Measurements from ENCODE around the gene NUCB2. TPM values are rescaled to one million over a fixed set of nuclear protein-coding genes. Genes with fewer than 3 reads are reported as not detected.

Gene NUCB2
- polyA plus RNA-seq, 1 donor (not counting 4 experiments of a cell fraction or from before 2014, with no cell fraction given): 44.2 TPM

- no peaks in the 10 kb centered on the region for H3K9me3 ChIP-seq (ENCODE audit: control insufficient read depth, low read depth, low read length)
- H3K79me2 ChIP-seq (ENCODE audit: control insufficient read depth, insufficient read depth, low read length): no peaks in the 10 kb centered on the region
- H3K4me3 ChIP-seq (ENCODE audit: control insufficient read depth in 2 of 3, extremely low read depth in 1 of 3, insufficient read depth in 2 of 3, low read depth in 1 of 3, low read length in 3 of 3): no peak overlapping the region
- H3K36me3 ChIP-seq (ENCODE audit: control insufficient read depth in 2 of 2, extremely low read depth in 1 of 2, insufficient read depth in 2 of 2, low read length in 2 of 2): no peaks in the 10 kb centered on the region
- H3K4me1 ChIP-seq (ENCODE audit: control insufficient read depth, extremely low read depth, insufficient read depth, low read length): peaks cover 12% of the 10 kb centered on the region
- no peaks in the 10 kb centered on the region for H3K27me3 ChIP-seq (ENCODE audit: control insufficient read depth, extremely low read depth, insufficient read depth, low read length)
- TF ChIP-seq EZH2 (IDR thresholded peaks at IDR 0.05; ENCODE audit: low read length): no peak
- TF ChIP-seq CTCF (optimal IDR thresholded peaks at IDR 0.05 in 1 of 3, IDR thresholded peaks at IDR 0.05 in 1 of 3, conservative IDR thresholded peaks at IDR 0.05 in 1 of 3; ENCODE audit: extremely low read depth in 1 of 3, insufficient read depth in 2 of 3, low read length in 3 of 3): no peak
- no peak for DNase-seq (ENCODE audit: low read depth, low spot score)
- dilution Hi-C loops (cut with MboI; ENCODE audit: extremely low pct_ligation_motif_present, low sequenced_read_pairs): no loop called here
- H2AFZ ChIP-seq (ENCODE audit: control insufficient read depth, low read length): no peak overlapping the region
- FAIRE-seq: peak; percentile 73
- H3K4me2 ChIP-seq (ENCODE audit: control insufficient read depth, extremely low read depth, insufficient read depth, low read depth, low read length): no peak overlapping the region
- no peak overlapping the region for H3K9ac ChIP-seq (ENCODE audit: control insufficient read depth, extremely low read depth, insufficient read depth, low read length)
- H4K20me1 ChIP-seq (ENCODE audit: control insufficient read depth, extremely low read depth, insufficient read depth, low read length): no peaks in the 10 kb centered on the region
- peak overlapping the region; percentile 30 for H3K27ac ChIP-seq (ENCODE audit: control insufficient read depth, insufficient read depth, low read length)
- no peaks in the 10 kb centered on the region for H3K9me1 ChIP-seq (ENCODE audit: control insufficient read depth, extremely low read depth, insufficient read depth, low read length)
Measured at GRCh38 chr11:17343907-17344306, 67.4 kb downstream of the NUCB2 start.

DNA sequence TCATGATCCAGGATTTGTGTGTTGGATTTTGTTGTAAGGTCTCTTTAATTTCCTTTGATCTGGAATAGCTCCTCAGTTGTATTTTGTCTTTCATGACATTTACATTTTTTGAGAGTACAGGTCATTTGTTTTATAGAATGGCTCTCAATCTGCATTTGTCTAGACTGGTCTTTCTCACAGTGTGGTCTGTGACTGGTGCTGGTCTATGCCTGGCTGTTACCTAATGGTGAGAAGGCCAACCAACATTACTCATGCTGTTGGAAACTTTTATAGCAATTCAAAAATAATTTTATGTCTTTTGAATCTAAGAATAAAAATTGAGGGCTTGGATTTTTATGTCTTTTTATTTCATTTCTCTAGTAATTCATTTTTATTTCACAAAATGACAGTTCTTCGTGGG lies 71.1 kb downstream of the NUCB2 start:
- no peaks in the 10 kb centered on the region for H3K9me3 ChIP-seq (ENCODE audit: control insufficient read depth, low read depth, low read length)
- no peaks in the 10 kb centered on the region for H4K20me1 ChIP-seq (ENCODE audit: control insufficient read depth, extremely low read depth, insufficient read depth, low read length)
- H3K9ac ChIP-seq (ENCODE audit: control insufficient read depth, extremely low read depth, insufficient read depth, low read length): no peak overlapping the region
- no peaks in the 10 kb centered on the region for H3K9me1 ChIP-seq (ENCODE audit: control insufficient read depth, extremely low read depth, insufficient read depth, low read length)
- H3K36me3 ChIP-seq (ENCODE audit: control insufficient read depth in 2 of 2, extremely low read depth in 1 of 2, insufficient read depth in 2 of 2, low read length in 2 of 2): no peaks in the 10 kb centered on the region
- H3K27ac ChIP-seq (ENCODE audit: control insufficient read depth, insufficient read depth, low read length): no peak overlapping the region
- FAIRE-seq (no peak), DNase-seq (ENCODE audit: low read depth, low spot score) (no peak)
- dilution Hi-C loops (cut with MboI; ENCODE audit: extremely low pct_ligation_motif_present, low sequenced_read_pairs): no loop called here
- no peak overlapping the region for H3K4me2 ChIP-seq (ENCODE audit: control insufficient read depth, extremely low read depth, insufficient read depth, low read depth, low read length)
- TF ChIP-seq CTCF (optimal IDR thresholded peaks at IDR 0.05 in 1 of 3, IDR thresholded peaks at IDR 0.05 in 1 of 3, conservative IDR thresholded peaks at IDR 0.05 in 1 of 3; ENCODE audit: extremely low read depth in 1 of 3, insufficient read depth in 2 of 3, low read length in 3 of 3) (no peak), EZH2 (IDR thresholded peaks at IDR 0.05; ENCODE audit: low read length) (no peak)
- peaks cover 15% of the 10 kb centered on the region for H3K4me1 ChIP-seq (ENCODE audit: control insufficient read depth, extremely low read depth, insufficient read depth, low read length)
- no peak overlapping the region for H3K4me3 ChIP-seq (ENCODE audit: control insufficient read depth in 2 of 3, extremely low read depth in 1 of 3, insufficient read depth in 2 of 3, low read depth in 1 of 3, low read length in 3 of 3)
- H3K27me3 ChIP-seq (ENCODE audit: control insufficient read depth, extremely low read depth, insufficient read depth, low read length): no peaks in the 10 kb centered on the region
- no peaks in the 10 kb centered on the region for H3K79me2 ChIP-seq (ENCODE audit: control insufficient read depth, insufficient read depth, low read length)
- H2AFZ ChIP-seq (ENCODE audit: control insufficient read depth, low read length): no peak overlapping the region
